ENCODE results near the gene TCF21. TPM values are rescaled to one million over a fixed set of nuclear protein-coding genes. Genes with fewer than 3 reads are reported as not detected.

TCF21 gene
- total and polyA plus RNA-seq, 9 donors, result 23.2 to 50.9 (median 39.3) TPM

DNA sequence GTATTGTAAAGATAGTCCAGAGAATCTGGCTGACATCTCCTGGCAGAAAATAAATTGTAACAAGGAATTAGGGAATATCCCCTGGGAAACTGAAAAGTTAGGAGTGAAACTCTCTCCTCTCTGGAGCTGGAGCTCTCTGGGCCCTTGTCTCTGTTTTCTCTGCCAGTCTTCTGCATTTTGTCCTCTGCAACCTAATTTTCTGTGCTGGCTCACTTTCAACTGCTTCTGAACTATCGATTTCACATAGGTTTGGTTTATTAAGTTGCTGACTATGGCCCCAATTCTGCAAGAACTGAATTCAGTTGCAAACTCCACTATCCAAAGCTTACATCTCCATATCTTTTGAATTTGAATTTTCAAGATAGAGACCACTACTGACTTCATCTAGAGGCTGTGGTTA is 9.3 kb downstream of the TCF21 start:
- WGBS, 3 donors, result 14 to 41% (median 28%) methylated on average over 1 of the region's 1 CpG
- Histone ChIP-seq H3K9me3 (no peaks in the 10 kb centered on the region), H3K36me3 (no peaks in the 10 kb centered on the region), H3K27me3 (no peaks in the 10 kb centered on the region), H3K4me1 (ENCODE audit: insufficient read depth) (peaks cover 7% of the 10 kb centered on the region), H3K4me3 (no peak overlapping the region), H3K27ac (no peak overlapping the region)
- DNase-seq, result no peak
- intact Hi-C loops (cut with DNase I), result loop anchor here in 1 of 4 donors (10.0 kb wide), 2 partner anchors 63 to 1083 kb away; partner anchors contain the start of gene RPS12
- no peak for TF ChIP-seq EP300 (IDR thresholded peaks at IDR 0.05)
- TF ChIP-seq POLR2A (IDR thresholded peaks at IDR 0.05), result no peak
- TF ChIP-seq, protein P1, sequence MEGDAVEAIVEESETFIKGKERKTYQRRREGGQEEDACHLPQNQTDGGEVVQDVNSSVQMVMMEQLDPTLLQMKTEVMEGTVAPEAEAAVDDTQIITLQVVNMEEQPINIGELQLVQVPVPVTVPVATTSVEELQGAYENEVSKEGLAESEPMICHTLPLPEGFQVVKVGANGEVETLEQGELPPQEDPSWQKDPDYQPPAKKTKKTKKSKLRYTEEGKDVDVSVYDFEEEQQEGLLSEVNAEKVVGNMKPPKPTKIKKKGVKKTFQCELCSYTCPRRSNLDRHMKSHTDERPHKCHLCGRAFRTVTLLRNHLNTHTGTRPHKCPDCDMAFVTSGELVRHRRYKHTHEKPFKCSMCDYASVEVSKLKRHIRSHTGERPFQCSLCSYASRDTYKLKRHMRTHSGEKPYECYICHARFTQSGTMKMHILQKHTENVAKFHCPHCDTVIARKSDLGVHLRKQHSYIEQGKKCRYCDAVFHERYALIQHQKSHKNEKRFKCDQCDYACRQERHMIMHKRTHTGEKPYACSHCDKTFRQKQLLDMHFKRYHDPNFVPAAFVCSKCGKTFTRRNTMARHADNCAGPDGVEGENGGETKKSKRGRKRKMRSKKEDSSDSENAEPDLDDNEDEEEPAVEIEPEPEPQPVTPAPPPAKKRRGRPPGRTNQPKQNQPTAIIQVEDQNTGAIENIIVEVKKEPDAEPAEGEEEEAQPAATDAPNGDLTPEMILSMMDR (IDR thresholded peaks at IDR 0.05), result no peak

DNA sequence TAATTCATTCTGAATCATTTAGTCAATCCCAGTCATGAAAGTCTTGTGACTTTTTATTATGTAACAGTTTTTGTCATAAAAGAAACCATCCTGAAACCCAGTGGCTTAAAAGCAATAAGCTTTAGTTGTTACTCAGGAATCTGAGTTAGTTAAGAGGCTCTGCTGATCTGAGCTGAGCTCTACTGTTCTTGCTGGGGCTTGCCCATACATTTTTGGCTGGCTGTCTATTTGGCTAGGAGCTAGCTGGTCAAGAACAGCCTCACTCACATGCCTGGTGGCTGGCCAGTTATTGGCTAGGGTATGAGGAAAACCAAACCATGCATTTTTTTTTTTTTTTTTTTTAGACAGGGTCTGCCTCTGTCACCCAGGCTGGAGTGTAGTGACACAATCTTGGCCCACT is 10.6 kb downstream of the TCF21 start:
- intact Hi-C loops (cut with DNase I), result loop anchor here in 1 of 4 donors (10.0 kb wide), 2 partner anchors 65 to 1085 kb away; partner anchors contain the start of gene RPS12
- Histone ChIP-seq H3K4me1 (ENCODE audit: insufficient read depth) (peaks cover 3% of the 10 kb centered on the region), H3K4me3 (no peak overlapping the region), H3K27ac (no peak overlapping the region), H3K36me3 (no peaks in the 10 kb centered on the region), H3K27me3 (no peaks in the 10 kb centered on the region), H3K9me3 (no peaks in the 10 kb centered on the region)
- TF ChIP-seq, protein P1 (IDR thresholded peaks at IDR 0.05), result no peak
- TF ChIP-seq POLR2A (IDR thresholded peaks at IDR 0.05) (no peak), EP300 (IDR thresholded peaks at IDR 0.05) (no peak)
- DNase-seq, result no peak

- no peak for DNase-seq
- Histone ChIP-seq H3K9me3 (no peaks in the 10 kb centered on the region), H3K27ac (no peak overlapping the region), H3K4me1 (ENCODE audit: insufficient read depth) (no peaks in the 10 kb centered on the region), H3K27me3 (no peaks in the 10 kb centered on the region), H3K4me3 (no peak overlapping the region), H3K36me3 (no peaks in the 10 kb centered on the region)
- intact Hi-C loops (cut with DNase I), result no loop called here
- WGBS, 3 donors, result 91 to 98% (median 96%) methylated on average over 2 of the region's 2 CpGs
- TF ChIP-seq, protein P1 (IDR thresholded peaks at IDR 0.05), result no peak
- TF ChIP-seq EP300 (IDR thresholded peaks at IDR 0.05), result no peak
- no peak for TF ChIP-seq POLR2A (IDR thresholded peaks at IDR 0.05)
Observed at GRCh38 chr6:133903855-133904254, 14.9 kb downstream of the TCF21 start.

DNA sequence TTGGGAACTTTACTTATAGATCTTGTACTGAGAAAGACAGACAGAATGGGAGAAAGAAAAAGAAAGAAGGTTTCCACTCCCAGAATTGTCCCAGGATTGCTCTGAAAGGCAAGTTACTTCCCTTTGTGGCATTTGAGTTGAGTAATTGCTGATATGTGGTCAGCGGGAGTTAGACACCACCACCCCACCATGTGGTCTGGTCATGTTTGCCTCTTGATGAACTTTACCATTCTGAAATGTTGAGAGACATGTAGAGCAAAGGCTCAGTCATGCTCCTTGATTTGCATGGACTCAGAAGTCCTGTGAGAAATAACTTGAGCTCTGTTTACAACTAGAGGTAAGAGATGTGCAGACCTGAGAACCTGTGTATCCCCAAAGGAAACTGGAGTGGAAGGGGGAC is 17.1 kb downstream of the TCF21 start:
- Histone ChIP-seq H3K4me1 (ENCODE audit: insufficient read depth) (no peaks in the 10 kb centered on the region), H3K4me3 (no peak overlapping the region), H3K27me3 (no peaks in the 10 kb centered on the region), H3K9me3 (no peaks in the 10 kb centered on the region), H3K27ac (no peak overlapping the region), H3K36me3 (no peaks in the 10 kb centered on the region)
- intact Hi-C loops (cut with DNase I), result no loop called here
- TF ChIP-seq POLR2A (IDR thresholded peaks at IDR 0.05), result no peak
- 80 to 96% (median 89%) methylated on average over 1 of the region's 1 CpG for WGBS, 3 donors
- no peak for DNase-seq

- no peak overlapping the region for H3K27ac ChIP-seq
- H3K27me3 ChIP-seq, result no peaks in the 10 kb centered on the region
- H3K36me3 ChIP-seq, result no peaks in the 10 kb centered on the region
- 19 to 26% (median 25%) methylated on average over 8 of the region's 8 CpGs for WGBS, 3 donors
- H3K4me1 ChIP-seq (ENCODE audit: insufficient read depth), result no peaks in the 10 kb centered on the region
- no peak overlapping the region for H3K4me3 ChIP-seq
- H3K9me3 ChIP-seq, result no peaks in the 10 kb centered on the region
- intact Hi-C loops (cut with DNase I), result loop anchor here in 2 of 4 donors (5.0 kb wide), 1 partner anchor 349 kb away; no protein-coding TSS in a partner anchor
- DNase-seq, result peak; percentile 91 to 97 (median 95)
- TF ChIP-seq, protein P1 (IDR thresholded peaks at IDR 0.05), result peak; percentile 77 to 87 (median 78)
- TF ChIP-seq EP300 (IDR thresholded peaks at IDR 0.05), result no peak
Observed at GRCh38 chr6:133916650-133917151, 27.8 kb downstream of the TCF21 start.
